Omental fat pad (tissue), 4 donors: ENCODE results near the gene BCHE. TPM values are rescaled to one million over a fixed set of nuclear protein-coding genes. Genes with fewer than 3 reads are reported as not detected.

Source experiments
- ATAC-seq: fragments of 150-250 bp; one replicate; pipeline ENCODE4 v1.9.1; 2016; ENCODE audit warnings: mild to moderate bottlenecking, moderate library complexity; ENCODE audit not compliant: low FRiP score
- DNase-seq: peaks from one replicate; pipeline ENCODE4 v3.0.0-alpha.2; 2019; ENCODE audit warnings: low spot score
- total RNA-seq, 4 donors: library from RNA; depleted of rRNA; stranded (reverse); fragments of >200 nt; gene quantifications; one replicate each; pipeline ENCODE4 v1.1.0, GENCODE V29; 2016
- TF ChIP-seq, protein P1 (sequence below), 3 donors: fragments of 450-650 bp; IDR thresholded peaks; one replicate each; pipeline ENCODE4 v1.5.1; 2016 to 2017; ENCODE audit warnings: antibody characterized with exemption in 3 of 3, mild to moderate bottlenecking in 3 of 3, moderate library complexity in 2 of 3

BCHE gene
- total RNA-seq = 100 to 1,000 TPM in 1 of 4 donors, 10 to 100 TPM in 3; 17.8 to 205 (median 33.4) TPM

DNA sequence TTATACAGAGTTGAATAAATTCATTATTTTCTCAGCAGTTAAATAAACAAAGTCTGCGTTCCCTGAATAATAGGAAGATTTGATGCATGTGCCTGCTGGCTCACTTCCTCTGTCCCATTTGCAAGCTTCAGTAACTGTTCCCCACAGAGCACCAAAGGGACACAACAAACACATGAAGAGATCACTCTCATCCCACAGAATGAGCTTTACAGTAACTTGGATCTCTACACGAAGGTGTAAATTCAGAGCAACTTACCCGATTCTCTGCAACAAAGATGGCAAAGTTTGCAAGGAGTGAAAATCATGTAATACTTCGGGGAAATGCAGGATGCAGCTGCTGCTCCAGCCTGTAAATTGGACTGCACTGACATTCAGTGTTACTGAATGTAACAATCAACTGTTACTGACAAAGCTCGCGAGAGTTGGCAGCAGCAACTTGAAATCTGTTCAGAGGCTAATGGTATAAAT, at the start of gene BCHE:
BCHE (minus strand) TSS at position 366 of the 468 bp plus-strand sequence. CDS start 6,390 bp downstream, outside the sequence.
- ATAC-seq = peak; percentile 88

DNA sequence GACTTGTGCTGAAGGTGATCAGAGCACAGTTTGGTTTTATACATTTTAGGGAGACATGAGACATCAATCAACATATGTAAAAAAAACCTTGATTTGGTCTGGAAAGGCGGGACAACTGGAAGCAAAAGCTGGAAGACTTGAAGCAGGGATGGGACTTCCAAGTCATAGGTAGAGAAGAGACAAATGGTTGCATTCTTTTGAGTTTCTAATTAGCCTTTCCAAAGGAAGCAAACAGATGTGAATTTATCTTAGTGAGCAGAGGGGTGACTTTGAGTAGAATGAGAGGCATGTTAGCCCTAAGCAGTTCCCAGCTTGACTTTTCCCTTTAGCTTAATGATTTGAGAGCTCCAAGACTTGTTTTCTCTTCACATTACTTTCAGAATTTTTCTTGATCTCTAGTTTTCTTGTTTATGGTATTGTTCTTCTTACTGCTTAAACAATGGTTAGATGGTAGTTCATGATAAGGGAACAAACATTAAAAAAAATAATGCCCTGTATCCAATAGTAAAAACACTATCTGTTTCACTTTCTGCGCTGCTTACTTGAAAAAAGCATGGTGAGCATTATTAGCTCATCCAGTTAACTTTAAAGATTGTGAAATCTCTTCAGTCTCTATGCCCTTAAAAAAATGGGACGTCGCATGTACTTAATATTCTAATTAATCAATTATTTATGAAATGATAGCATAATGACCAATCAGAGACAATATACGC, 48.5 kb upstream of the BCHE start:
- TF ChIP-seq, protein P1, sequence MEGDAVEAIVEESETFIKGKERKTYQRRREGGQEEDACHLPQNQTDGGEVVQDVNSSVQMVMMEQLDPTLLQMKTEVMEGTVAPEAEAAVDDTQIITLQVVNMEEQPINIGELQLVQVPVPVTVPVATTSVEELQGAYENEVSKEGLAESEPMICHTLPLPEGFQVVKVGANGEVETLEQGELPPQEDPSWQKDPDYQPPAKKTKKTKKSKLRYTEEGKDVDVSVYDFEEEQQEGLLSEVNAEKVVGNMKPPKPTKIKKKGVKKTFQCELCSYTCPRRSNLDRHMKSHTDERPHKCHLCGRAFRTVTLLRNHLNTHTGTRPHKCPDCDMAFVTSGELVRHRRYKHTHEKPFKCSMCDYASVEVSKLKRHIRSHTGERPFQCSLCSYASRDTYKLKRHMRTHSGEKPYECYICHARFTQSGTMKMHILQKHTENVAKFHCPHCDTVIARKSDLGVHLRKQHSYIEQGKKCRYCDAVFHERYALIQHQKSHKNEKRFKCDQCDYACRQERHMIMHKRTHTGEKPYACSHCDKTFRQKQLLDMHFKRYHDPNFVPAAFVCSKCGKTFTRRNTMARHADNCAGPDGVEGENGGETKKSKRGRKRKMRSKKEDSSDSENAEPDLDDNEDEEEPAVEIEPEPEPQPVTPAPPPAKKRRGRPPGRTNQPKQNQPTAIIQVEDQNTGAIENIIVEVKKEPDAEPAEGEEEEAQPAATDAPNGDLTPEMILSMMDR (IDR thresholded peaks at IDR 0.05) = no peak
- ATAC-seq = no peak

More for the DNA sequence above, at the start of gene BCHE:
- DNase-seq = peak; percentile 24
- TF ChIP-seq, protein P1 (IDR thresholded peaks at IDR 0.05) = no peak

DNA sequence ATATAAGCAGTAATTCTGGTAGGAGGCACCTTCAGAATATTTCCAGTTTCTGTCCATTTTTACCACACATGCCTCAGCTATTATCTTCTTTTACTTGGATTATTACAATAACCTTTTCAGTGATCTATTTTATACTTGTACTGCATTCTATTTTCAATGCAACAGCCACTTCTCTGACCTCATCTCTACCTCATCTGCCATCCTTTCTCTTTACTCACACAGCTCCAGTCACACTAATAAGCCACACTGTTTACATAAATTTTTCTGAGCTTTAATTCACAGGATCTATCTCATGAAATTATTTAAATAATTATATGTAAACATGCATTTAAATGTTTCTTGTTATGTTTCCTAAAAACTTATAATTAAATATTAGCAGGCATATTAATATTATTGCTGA, 47.3 kb upstream of the BCHE start:
- no peak for DNase-seq
- ATAC-seq = no peak
- TF ChIP-seq, protein P1 (IDR thresholded peaks at IDR 0.05) = no peak

More for the DNA sequence above, 48.5 kb upstream of the BCHE start:
- DNase-seq = no peak

DNA sequence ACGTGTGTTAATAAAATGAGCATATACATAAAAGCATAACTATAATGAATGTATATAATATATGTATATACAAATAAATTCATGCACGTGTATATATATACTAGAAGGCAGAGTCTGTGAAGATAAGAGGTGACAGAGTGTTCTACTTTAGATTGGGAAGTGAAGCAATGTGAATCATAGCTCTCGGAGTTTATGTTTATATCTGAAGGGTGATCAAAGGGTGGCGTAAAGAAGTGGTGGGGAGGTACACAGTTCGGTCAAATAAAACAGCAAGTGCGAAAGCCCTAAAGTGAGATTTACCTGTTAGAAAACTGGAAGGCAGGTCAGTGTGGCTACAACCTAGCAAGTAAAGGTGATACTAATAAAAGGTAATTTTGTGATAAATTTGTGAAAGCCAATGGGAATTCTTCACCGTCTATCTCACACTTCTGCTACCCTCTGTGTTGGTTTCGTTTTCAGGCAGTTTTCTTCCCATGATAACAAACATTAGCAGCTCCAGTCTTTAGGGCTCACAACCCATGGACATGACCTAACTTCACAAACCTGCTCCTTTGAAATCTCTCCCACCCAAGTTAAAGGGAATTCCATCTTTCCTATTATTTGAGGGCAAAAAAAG, 46.7 kb upstream of the BCHE start:
- DNase-seq (no peak), ATAC-seq (no peak)
- TF ChIP-seq, protein P1 (IDR thresholded peaks at IDR 0.05) = no peak

DNA sequence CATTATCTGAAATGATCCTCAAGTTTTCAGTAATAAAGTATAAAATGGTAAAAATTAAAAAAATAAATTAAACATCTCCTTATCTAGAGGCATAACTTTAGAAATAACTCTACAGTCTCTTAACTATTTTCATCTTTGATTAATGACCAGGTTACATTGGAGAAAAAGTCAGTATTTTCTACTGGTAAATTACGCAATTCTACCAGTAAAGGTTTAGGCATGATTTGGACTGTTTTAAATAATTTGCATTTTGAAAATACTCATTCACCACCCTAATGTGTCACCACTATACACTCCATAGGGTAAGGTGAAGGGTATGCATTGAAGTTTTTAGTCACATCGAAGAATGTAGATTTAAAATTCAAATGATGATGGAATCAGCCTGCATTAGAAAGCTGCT, 45.9 kb upstream of the BCHE start:
- DNase-seq = no peak
- ATAC-seq = no peak
- TF ChIP-seq, protein P1 (IDR thresholded peaks at IDR 0.05) = no peak

DNA sequence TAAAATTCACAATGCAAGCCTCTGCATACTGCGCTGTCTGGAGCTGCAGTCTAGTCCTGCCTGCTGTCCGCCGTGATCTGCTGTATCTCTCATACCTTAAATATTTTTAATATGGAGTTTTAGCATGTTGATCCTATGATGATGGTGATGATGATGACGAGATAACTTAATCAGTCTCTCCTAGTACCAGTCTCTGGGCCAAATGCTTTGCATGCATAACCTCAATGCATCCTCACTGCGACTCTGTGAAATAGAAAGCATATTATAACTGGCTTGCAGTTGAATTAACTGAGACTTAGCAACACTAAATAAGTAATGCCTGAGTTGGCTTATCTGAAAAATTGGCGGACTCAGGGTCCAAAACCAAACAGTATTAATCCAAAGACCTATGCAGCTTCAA, 38.4 kb upstream of the BCHE start:
- TF ChIP-seq, protein P1 (IDR thresholded peaks at IDR 0.05) = no peak
- ATAC-seq = no peak
- no peak for DNase-seq
